HG03060 (cell line): ENCODE measurements around the gene TIMP4.

Source experiments
- ATAC-seq: cut with Tn5 transposase; IDR thresholded peaks from one replicate; pipeline ENCODE4 v1.9.1; 2021; ENCODE audit warnings: low read depth, moderate number of reproducible peaks; ENCODE audit not compliant: unreplicated experiment

TIMP4 gene

DNA sequence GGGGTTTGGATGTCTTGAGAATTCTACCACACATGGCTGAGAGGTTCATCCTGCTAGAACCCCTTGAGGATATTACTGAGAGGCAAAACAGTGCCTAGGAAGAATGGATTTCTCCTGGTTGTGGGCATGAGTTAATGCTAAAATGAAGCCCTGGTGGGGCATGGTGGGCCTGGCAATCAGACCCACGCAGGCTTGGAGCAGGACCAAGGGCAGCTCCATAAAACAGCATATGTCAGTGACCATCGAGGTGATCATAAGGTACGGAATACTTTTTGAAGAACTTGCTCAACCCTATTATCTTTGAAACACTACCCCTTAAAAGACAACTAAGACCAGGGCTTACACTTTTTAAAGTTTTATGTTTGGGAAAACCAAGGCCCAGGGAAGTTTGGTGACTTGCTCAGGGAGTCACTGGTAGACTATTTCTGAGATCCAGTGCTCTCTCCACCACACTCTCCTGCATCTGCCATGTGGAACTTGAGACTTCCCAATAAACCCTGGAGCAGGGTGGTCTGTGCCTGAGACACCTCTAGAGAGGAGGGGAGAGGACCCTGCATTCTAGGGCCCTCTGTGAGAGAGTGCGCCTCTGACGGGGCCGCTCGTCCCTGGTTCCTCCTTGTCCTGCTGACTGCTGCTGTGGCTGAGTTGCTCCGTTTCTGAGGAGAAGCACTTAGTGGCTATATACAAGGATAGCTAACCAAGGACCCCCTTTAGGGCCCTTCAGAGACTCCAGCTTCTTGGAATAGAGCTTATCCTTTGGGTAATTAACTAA lies 28.0 kb upstream of the TIMP4 start:
- ATAC-seq = no peak

DNA sequence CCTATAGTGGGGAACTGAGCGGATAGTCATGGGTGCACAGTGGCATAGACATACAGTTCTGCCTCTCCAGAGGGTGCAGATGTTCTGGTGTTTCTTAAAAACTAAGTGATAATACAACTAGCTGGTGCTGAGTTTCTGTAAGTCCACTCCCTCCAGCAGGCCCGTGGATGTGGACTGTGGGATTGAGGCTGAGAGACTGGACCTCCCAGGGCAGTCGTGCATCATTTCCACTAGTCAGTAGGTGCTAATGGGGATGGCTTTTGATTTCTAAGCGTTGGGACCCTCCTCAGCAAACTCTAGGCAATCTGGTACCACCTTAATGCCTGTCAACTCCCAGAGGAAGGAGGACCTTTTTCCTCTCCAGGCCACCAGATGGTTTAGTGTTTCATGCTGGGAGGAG lies 27.3 kb upstream of the TIMP4 start:
- ATAC-seq = no peak

GRCh38 chr3:12185172-12185710 lies 26.5 kb upstream of the TIMP4 start:
- no peak for ATAC-seq

DNA sequence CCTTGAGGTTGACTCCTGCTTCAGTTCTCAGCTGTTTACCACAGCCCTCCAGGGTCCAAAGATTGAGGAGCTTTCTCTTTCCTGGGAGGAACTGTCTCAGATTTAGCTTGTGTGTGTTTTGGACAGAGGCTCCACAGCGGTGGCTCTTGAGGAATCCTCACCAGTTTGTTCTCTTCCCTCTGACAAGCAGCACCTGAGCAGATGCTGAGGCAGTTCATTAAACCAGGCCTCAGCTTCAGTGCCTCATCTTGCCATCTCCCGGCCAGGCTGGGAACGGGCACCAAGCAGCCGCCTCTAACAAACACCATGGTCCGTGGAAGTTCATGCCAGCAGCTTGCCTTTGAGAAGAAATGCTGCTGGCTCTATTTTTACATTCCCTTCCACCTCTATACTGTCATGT lies 25.8 kb upstream of the TIMP4 start:
- ATAC-seq = no peak

GRCh38 chr3:12182687-12183441 lies 24.2 kb upstream of the TIMP4 start:
- ATAC-seq = no peak

DNA sequence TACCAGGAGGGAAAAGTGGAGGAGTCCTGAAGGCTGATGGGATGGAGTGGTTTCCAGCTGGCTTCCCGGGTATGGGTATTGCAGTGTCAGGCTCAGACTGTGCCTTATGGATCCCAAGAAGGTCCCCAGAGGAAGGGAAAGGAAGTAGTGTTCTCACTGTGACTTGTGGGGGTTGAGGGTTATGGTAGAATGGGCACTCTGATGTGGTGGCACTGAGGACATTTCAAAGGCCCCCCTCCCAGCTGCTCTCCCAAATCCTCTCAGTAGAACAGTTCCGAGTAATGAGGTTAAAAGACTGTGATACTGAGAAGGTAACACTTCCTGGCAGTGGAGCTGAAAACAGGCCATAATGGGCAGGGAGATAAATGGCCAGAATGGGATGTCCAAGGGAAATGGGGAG lies 23.1 kb upstream of the TIMP4 start:
- no peak for ATAC-seq

DNA sequence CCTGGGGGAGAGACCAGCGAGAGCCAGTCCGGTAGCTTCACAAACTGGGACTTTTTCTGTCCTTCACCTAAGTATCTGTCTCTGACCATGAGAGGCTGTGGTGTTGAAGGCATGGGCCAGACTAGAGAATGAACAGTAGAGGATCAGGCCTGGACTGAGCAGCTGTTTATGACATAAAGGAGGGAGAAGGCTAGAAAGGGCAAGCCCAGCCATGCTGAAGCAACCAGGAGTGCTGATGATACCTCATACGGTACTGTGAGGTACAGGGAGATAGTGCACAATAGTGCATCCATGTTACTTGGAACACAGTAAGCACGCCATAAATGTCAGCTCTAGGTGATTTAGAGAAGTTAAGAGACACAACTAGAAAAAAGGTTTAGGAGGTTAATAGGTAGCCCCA lies 22.6 kb upstream of the TIMP4 start:
- ATAC-seq = no peak

- ATAC-seq = no peak
Measured at GRCh38 chr3:12180631-12181030, 21.9 kb upstream of the TIMP4 start.

GRCh38 chr3:12180218-12180617 lies 21.5 kb upstream of the TIMP4 start:
- no peak for ATAC-seq

- no peak for ATAC-seq
Measured at GRCh38 chr3:12179441-12179840, 20.7 kb upstream of the TIMP4 start.

- no peak for ATAC-seq
Measured at GRCh38 chr3:12178091-12178820, 19.5 kb upstream of the TIMP4 start.

GRCh38 chr3:12177126-12177525 lies 18.4 kb upstream of the TIMP4 start:
- no peak for ATAC-seq

- ATAC-seq = no peak
Measured at GRCh38 chr3:12175844-12176453, 17.2 kb upstream of the TIMP4 start.

- no peak for ATAC-seq
Measured at GRCh38 chr3:12175137-12175593, 16.5 kb upstream of the TIMP4 start.

DNA sequence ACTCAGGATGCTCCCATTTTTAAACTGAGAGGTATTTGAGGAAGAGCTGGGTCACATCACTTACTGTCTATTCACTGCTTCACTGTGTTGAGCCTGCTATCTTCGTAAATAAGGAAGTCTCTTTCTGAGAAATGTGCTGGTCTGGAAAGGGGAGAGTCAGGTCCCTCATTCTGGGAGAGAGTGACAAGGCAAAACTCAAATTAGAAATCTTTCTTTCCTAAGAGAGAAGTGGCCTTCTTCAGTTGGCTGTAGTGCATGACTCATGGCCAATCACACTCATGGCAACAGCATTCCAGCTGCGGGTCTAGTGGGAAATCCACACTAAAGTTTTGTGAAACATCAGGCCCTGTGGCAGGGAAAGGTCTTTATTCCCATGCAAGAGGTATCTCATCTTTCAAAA lies 11.5 kb upstream of the TIMP4 start:
- ATAC-seq = no peak

DNA sequence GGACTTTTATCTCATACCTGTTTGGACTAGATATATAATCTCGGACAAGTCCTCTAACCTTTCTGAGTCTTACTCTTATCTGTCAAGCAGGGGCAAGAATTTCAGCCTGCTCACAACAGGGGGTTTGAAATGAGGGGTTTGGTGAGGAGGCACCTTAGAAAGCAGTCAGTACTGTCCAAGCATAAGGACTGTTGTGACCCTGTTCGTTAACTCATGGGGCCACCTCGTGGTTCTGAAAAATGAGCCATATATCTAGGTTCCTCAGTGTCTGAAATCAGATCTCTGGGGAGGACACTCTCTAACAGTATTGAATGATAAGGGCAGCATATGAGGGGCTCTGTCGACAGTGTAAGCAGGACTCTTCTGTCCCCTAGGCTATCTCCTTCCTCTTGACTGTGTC lies 7.2 kb upstream of the TIMP4 start:
- ATAC-seq = no peak

DNA sequence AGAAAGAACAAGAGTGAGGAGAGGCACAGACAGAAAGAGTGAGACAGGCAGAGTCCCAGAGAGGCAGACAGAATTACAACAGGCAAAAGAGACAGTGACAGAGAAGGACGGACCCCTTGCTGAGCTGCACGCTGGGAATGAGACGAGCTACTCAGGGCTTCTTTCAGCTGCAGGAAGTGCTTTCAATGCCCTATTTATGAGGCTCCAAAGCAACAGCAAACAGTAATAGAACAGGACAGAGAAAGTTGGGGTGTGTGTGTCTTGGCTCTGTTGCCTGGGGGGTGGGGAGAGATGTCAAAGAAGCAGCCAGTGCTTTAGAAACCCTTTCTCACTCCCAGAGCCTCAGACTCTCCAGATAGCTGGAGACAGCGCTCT lies 502 bp upstream of the TIMP4 start:
- no peak for ATAC-seq

- ATAC-seq = no peak
Measured at GRCh38 chr3:12157026-12157425, 1.7 kb downstream of the TIMP4 start.

- no peak for ATAC-seq
Measured at GRCh38 chr3:12155828-12156227, 2.9 kb downstream of the TIMP4 start.

DNA sequence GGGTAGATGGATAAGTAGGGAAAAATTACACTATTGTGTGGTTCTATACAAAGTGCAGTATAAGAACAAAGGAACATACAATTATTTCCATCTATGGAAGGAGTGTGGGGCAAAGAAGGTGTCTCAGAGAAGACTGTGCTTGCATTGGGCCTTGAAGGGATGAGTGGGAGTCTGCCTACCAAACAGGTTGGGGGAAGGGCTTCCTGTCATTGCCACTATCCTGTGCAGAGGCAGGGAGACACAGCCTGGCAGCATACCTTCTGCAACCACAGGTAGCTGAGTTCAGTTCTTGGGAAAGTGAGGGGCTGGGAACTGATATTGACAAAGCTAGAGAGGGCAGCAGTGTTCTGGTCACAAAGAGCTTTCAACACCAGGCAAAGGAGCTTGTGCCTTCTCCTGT lies 3.4 kb downstream of the TIMP4 start:
- ATAC-seq = no peak

DNA sequence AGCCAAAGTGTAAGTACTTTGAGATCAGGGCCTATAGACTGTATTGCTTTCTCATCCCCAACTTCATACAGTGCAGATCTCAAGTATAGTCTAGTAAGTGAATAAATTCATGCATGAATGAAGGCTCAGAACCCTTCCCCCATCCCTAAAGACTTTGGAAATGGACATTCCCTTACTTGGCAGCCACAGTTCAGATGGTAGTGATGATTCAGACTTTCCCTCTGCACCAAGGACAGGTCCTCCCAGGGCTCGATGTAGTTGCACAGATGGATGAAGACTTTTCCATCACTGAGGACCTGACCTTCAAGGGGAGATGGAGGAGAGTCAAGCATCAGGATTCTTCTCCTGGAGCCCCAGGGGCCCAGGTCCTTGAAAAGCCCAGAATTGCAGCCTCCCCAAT lies 4.6 kb downstream of the TIMP4 start:
- no peak for ATAC-seq
